ENCODE data around the gene EZH1. TPM values are rescaled to one million over a fixed set of nuclear protein-coding genes. Genes with fewer than 3 reads are reported as not detected.

The EZH1 gene
- total RNA-seq (2014; rRNA removed; shearing (Covaris generic)) = 6.1 and 6.3 TPM in 2 replicates
- polyA plus RNA-seq (2015; cell fraction: cytosol; rRNA removed) = 11.7 and 13.3 TPM in 2 replicates
- 76.9 and 81.4 TPM in 2 replicates for polyA plus RNA-seq (2015; cell fraction: nucleus; rRNA removed)

DNA sequence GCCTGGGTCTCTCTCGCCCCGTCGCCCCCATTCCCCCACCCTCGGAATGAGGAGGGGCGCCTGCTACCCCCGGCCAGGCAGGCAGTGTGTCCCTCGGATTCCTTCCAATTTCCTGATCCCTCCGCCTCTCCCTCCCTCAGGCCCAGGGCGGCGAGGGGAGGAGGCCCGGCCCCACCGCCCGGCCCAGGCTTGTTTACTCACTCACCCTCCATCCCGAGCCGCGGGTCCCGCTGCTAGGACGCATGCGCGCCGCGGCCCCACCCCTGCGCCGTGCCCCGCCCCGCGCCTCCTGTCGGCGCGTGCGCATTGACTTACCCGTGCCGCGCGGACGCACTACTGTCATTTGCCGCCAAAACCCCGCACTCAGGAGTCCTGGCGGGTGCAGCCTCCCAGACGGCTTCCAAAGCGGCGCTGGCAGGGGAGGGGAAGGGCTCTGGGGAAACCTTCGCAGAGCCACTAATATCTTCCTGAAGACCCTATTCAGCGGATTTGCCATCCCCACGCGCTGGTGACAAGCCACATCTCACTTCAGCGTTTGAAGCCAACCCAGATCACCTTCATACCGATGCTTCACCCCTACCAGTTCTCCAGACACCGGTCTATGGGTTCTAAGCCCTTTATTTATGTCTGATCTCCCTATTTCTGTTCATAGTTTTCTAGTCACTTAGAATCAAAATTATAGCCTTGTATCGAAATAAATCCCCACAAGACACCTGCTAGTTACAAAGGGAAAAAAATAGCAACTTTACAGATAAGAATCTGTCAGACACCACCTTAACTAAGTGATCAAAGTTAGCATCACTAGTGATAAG is at the start of gene EZH1:
TSS of gene EZH1 (minus strand) at position 235 of the 812 bp plus-strand sequence. CDS start 16,099 bp downstream, outside the sequence.
- peak; percentile 89 for DNase-seq (ENCODE audit: low read depth)

- DNase-seq (ENCODE audit: low read depth) = no peak
These were observed 47.7 kb upstream of the EZH1 start for GRCh38 chr17:42792545-42792944.

DNA sequence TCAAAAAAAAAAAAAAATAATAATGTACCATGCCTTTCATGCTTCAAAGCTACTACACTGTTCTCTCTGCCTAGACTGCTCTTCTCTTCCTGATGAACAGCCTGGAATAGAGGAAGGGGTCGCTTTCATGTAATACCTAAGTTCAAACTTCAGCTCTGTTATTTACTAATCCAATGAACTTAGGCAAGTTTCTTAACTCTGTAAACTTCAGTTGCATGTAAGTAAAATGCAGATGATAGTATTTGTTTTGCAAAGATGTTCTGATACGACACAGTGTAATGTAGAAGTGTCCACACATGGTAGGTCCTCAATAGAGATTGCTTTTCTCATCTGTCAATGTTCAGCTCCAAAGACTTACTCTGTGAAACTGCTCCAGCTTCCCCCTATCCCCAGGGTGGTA is 47.1 kb upstream of the EZH1 start:
- DNase-seq (ENCODE audit: low read depth) = no peak

- no peak for DNase-seq (ENCODE audit: low read depth)
These were observed 42.4 kb upstream of the EZH1 start for GRCh38 chr17:42787266-42787665.

- no peak for DNase-seq (ENCODE audit: low read depth)
These were observed 40.2 kb upstream of the EZH1 start for GRCh38 chr17:42784811-42785592.

DNA sequence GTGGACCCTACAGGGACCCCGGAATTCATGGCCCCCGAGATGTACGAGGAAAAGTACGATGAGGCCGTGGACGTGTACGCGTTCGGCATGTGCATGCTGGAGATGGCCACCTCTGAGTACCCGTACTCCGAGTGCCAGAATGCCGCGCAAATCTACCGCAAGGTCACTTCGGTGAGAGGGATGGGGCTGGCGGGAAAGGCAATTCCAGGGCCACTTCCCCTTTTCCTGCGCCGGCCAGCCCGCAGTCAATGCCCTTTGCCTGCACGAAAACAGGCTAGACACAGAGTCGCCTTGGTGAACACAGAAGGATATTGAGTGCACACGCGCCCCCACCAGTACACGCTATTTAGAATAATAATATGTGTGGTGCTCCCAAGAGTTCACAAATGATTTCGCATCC is 39.6 kb upstream of the EZH1 start:
- no peak for DNase-seq (ENCODE audit: low read depth)

- no peak for DNase-seq (ENCODE audit: low read depth)
These were observed 38.9 kb upstream of the EZH1 start for GRCh38 chr17:42783791-42784138.

DNA sequence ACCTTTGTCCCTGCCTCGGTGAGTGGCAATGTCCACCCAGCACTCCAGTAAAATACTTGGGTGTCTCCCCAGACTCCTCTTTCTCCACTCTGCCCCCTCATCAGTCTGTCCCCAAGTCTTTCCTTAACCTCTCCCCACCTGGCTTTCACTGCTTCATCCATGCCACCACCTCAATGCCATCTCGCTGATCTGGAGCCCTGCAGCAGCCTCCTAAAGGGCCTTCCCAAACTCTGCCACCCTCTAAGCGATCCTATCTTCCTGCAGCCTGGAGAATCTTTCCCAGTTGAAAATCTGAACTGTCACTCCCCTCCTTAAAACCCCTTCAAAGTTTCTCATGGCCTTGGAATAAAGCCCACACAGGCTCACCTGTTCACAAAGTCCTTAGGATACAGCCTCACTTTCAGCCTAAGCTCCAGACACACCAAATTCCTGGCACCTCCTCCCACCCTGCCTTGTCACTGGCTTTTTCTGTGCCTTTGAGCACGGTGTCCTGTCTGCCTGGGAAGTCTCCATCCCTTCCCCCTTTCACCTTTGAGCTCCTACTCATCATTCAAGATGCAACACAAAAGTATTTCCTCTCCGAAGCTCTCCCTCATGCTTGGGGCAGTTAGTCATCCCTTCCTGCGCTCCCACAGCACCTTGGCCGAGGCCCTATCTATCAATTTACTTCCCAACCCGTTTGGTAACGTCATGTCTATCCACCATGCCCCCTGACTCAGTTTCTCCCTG is 38.4 kb upstream of the EZH1 start:
- peak; percentile 91 for DNase-seq (ENCODE audit: low read depth)

DNA sequence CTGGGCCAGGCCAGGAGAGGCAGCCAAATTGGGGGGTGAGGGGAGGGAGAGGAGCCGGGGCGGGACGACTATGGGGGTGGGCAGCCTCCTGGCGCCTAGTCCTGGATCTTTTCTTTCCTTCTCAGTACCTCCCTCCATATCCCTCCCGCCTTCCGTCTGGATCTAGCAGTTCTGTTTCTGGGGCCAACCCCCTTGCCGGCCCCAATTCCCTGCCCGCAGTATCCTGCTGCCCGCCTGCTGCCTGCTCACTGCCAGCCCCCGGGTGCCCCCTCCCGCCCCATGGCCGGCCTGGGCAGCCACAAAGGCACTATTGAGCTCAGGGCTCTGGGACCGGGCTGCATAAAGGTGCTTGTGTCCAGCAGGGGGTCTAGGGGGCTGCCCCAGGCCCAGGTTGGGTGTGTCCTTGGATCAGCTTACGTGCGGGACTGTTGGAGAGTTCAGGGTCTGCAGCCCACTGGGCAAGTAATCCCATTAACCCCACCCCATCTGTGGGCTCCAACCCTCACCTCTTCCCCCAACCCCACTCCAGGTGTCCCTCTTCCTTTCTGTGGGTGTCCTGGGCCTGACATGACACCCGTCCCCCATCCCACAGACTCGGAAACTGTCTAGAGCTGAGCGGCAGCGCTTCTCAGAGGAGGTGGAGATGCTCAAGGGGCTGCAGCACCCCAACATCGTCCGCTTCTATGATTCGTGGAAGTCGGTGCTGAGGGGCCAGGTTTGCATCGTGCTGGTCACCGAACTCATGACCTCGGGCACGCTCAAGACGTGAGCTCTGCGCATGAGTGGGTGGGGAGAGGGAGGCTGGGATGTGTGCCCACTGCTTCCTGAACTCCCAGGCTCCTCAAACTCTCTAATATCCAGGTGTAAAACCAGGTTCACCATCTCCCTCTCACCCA is 37.6 kb upstream of the EZH1 start:
- DNase-seq (ENCODE audit: low read depth) = peak; percentile 53

- no peak for DNase-seq (ENCODE audit: low read depth)
These were observed 36.9 kb upstream of the EZH1 start for GRCh38 chr17:42781639-42782165.

- DNase-seq (ENCODE audit: low read depth) = no peak
These were observed 36.2 kb upstream of the EZH1 start for GRCh38 chr17:42780851-42781638.

DNA sequence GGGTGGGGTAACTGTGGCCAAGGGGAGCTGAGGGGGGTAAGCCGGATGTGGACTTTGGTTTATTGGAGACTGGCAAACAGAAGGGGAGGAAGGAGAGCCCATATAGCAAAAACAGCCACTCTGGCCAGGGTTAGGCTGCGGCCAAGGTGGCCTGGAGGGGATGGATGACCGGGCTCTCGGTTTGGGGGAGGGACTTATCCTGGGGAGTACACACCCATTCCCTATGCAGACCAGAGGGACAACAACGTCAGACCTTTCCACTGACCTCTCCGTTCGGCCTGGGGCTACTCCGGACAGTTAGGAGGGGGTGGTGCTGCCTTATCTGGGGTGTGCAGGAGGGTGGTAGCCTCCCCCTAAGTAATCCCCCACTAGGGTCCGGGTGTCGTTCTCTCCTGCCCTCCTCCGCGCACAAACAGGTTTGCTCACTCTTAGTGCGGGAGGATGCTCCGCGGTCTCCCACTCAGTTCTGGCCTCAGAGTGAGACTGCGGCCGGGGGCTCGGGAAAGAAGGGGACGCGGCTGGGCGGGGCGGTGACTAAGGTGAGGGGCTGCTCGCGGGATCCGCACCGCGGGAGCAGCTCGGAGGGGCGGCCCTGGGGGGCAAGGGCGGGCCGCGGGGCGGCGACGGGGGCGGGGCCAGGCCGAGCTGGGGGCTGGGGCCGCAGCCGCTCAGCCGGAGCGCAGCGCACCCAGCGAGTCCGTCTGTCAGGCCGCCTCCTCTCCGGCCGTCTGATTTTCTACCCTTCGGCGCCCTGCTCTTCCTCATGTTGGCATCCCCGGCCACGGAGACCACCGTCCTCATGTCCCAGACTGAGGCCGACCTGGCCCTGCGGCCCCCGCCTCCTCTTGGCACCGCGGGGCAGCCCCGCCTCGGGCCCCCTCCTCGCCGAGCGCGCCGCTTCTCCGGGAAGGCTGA is 35.4 kb upstream of the EZH1 start, which contains the start of gene WNK4:
TSS of gene WNK4 (plus strand) at position 675 of the 915 bp plus-strand sequence. CDS start at position 764, 89 bp downstream.
- DNase-seq (ENCODE audit: low read depth) = peak; percentile 67

GRCh38 chr17:42779304-42779935 is 34.6 kb upstream of the EZH1 start:
- no peak for DNase-seq (ENCODE audit: low read depth)

GRCh38 chr17:42778570-42778969 is 33.7 kb upstream of the EZH1 start:
- no peak for DNase-seq (ENCODE audit: low read depth)

GRCh38 chr17:42775534-42776098 is 30.8 kb upstream of the EZH1 start:
- peak; percentile 63 for DNase-seq (ENCODE audit: low read depth)

DNA sequence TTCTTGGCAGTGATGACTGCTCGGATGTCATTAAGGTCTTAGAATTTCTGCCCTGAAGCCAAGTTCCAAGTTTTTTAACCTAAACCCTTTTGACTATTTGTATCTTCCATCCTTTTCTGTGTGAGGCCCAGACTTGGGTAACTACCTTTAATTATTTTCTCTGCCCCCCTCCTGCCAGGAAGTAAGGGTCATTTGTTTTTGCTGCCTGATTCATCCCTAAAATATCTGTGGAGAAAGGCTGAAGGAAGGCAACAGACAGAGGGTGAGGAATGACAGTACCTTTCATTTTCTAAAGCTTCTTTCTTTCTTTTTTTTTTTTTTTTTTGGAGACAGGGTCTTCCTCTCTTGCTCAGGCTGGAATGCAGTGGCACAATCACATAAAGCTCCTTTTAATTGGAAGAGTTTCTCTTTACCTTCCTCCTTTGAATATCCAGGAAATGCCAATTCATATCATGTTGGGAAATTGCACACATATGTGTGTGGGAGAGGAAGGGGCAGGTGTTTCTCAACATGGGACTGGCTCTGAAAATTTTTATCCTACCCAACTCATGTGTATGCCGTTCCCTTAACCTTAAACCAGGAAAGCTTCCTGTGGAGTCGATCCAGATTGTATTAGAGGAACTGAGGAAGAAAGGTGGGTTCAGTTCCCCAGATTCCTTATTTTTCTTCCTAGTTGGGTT is 29.4 kb upstream of the EZH1 start:
- DNase-seq (ENCODE audit: low read depth) = peak; percentile 79

Data from HT1080 (cell line).